Measurements from ENCODE around the gene ZNF280C.
"Not testable (repeated sequence)": the region's sequence is repeated elsewhere in the genome, so short reads cannot be mapped to it uniquely, and the experiment has no call there.

Gene ZNF280C, protein sequence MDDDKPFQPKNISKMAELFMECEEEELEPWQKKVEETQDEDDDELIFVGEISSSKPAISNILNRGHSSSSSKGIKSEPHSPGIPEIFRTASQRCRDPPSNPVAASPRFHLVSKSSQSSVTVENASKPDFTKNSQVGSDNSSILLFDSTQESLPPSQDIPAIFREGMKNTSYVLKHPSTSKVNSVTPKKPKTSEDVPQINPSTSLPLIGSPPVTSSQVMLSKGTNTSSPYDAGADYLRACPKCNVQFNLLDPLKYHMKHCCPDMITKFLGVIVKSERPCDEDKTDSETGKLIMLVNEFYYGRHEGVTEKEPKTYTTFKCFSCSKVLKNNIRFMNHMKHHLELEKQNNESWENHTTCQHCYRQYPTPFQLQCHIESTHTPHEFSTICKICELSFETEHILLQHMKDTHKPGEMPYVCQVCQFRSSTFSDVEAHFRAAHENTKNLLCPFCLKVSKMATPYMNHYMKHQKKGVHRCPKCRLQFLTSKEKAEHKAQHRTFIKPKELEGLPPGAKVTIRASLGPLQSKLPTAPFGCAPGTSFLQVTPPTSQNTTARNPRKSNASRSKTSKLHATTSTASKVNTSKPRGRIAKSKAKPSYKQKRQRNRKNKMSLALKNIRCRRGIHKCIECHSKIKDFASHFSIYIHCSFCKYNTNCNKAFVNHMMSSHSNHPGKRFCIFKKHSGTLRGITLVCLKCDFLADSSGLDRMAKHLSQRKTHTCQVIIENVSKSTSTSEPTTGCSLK

DNA sequence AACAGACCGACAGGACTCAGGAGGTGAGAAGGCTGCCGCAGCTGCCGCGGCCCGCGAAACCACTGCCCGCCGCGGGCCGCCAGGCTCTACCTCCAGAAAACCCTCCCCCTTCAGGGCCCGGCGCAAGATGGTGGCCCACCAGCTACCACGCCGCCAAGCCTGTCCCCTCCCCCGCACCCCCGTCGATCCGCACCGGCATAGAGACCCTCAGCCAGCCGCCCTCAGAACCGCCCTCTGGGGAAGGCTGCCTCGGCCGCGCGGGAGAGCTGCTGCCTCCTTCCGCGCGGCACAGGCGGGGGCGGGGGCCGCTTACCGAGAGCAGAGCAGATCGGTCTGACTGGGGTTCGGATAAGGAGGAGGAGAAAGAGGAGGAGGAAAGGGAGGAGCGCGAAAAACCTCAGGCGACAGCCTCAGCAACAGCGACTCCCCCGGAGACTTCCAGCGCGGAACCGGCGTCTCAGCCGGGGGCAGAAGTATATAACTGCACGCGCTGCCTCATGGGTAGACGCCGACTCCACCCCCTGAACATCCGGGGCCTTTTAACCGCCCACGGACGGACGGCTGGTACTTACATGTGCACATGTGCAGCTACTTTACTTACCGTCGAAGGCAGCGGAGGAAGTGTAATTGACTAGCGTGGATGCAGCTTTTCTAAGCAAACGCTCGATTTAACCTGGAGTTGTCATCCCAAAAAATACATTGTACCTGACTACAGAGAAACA, at the start of gene ZNF280C:
ZNF280C (minus strand) TSS at position 451 of the 722 bp plus-strand sequence. CDS start 8,450 bp downstream, outside the sequence.
- DNase-seq (ENCODE audit: low read depth), result peak; percentile 79

DNA sequence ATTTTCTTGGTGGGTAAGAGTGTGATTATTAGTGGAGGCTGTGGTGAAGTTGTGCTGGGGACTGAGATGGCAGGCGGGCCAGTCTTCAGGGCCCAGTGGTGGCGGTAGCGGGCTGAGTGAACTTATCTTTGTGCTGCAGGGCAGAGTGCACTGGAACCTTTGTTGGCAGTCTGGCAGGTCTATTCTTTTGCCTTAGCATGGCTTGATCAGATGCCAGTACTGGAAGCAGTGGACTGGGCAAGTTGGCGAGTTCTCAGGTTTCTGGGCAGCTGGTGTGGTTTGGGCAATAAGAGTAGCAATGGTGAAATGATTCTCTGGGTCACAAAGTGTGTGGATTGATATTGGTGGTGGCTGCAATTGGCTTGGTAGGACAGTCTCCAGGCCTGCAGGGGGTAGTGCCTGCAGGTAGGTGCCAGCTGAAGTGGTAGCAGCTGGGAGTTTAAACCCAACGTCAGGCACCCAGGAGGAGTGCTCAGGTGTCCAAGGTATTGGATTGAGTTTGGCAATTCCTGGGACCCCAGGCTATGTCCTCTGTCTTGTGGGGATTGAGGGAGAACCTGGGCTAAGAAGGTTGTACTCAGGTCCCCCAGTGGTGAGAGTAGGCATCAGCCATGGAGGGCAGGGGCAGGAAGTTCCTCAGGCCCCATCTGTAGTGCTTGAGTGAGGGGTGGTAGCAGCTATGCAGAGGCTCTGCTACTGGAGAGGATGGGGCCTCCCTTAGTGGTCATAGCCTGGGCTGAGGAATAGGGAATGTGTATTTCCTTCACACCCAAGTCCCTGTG, 36.1 kb upstream of the ZNF280C start:
- no peak for DNase-seq (ENCODE audit: low read depth)

DNA sequence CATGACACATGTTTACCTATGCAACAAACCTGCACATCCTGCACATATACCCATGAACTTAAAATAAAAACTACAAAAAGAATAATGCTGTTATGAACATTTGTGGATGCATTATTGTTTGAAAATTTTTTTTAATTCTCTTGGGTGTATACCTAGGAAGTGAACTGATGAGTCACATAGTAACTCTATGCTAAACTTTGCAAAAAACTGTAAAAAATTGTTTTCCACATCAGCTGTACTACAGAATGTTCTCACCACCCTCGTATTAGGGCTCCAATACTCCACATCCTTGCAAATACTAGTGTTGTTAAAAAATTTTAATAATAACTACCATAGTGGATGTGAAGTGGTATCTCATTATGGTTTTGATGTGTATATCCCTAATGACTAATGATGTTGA, 33.3 kb upstream of the ZNF280C start:
- DNase-seq (ENCODE audit: low read depth), result no peak

DNA sequence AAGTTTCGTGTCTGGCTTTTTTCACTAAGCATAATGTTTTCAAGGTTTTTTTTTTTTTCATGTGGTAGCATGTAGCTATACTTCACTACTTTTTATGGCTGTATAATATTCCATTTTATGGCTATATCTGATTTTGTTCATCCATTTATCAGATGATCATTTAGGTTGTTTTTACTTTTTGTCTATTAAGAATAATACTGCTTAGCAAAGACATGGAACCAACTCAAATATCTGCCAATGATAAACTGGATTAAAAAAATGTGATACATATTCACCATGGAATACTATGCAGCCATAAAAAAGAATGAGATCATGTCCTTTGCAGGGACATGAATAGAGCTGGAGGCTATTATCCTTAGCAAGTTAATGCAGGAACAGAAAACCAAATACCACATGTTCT, 32.7 kb upstream of the ZNF280C start:
- DNase-seq (ENCODE audit: low read depth), result no peak

DNA sequence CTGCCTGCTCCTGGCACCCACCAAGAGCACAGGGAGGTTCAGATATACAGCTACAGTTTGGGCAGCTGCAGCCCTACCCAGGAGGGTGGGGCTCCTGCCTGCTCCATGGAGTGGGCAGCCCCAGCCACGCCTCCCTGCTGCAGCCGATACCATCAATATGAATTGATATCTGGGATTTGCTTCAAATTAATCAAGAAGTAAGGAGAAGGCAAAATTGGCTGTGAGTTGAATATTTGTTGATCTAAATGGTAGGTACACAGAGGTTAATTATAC, 31.2 kb upstream of the ZNF280C start:
- no peak for DNase-seq (ENCODE audit: low read depth)

DNA sequence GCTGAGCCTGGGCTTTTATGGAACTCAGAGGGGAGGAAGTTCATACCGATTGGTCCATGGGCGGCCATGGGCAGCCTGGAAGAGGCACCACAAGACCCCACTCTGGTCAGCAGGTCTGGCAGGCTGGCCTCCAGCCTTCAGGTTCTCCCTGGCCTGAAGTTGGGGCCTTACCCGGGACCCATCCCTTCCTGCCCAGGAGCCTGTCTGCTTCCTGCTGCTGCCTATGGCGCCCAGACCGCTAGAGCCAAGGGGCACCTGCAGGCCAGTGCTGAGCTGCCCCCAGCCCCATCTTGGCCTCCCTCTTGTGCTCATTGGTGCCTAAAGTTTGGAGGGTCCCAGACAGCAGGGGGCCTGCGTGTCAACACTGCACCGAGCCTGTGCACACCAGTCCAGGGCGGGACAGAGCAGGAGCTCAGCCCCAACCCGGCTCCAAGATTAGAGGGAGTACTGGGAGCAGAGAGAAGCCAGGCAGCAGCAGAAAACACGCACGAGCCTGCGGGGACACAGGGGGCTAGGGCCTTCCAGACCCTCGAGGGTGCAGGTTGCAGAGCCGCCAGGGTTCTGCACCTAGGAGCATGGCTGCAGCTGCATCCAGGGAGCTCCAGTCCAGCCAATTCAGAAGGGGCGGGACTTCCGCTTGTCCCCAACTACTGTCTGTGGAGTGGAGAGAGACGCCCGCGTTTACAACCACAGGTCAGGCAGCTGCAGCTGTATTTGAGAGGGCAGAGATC, 30.7 kb upstream of the ZNF280C start:
- DNase-seq (ENCODE audit: low read depth), result no peak

DNA sequence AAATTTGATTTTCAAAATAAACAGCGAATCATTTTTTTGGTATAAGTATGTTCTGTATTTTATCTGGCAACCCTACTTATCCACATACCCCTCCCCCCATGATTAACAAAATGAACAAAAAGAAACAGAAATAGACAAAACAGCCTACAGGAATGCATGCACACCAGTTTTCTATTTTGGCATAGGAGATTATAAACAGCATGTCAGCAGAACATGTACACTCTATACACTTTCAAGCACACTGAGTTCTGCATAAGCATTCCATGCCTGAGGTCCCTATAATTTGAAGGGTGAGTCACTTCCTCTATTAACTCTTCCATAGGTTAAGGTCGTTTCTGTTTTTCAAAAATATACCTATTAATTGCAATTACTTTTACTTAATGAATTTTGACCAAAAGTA, 28.0 kb upstream of the ZNF280C start:
- no peak for DNase-seq (ENCODE audit: low read depth)

DNA sequence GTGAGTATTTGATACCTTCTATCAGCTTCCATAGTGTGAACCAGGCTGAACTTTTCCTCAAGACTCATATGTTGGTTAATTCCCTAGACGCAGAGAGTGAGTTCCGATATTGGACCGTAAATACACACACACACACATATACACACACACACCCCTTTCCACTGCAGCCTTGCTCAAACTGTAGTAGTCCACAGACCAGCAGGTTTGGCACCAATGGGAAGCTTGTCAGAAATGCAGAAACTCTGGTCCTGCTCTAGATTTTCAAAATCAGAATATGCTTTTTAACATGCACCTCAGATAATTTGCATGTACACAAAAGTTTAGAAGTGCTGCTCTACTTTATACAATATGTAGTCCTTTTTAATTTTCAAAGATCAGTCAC, 27.6 kb upstream of the ZNF280C start:
- no peak for DNase-seq (ENCODE audit: low read depth)

DNA sequence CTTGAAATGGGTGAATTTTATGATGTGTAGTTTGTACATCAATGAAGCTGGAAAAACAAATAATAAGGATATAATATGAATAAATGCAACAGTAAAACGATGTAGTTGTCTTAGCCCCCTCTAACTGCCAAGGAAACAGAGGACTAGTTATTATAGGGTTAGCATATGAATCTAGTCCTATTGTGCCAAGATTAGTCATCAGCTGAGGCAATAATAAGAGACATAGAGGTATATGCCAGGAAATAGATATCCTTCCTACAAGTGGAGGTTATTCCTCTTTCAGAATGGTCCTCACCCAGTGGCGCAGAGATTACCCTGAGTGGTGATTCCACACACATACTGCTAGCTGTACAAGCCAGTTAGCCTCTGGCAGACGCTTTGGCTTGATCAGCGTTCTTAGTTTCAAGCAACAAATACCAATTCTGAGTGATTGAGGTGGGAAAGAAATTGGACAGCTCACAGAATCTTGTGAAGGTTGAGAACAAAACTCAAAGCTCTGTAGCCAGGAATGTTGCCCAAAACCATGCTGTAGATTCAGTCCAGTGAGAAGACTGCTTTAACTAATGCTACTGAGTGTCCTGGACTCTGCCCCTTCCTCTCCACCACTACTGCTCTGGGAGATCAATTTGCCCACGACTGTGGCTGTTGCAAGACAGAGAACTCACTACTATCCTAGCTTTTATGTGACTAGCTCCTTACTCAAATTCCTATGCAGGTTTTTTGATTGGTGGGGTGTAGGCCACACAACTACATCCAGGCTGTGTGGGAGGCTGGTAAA, 27.0 kb upstream of the ZNF280C start:
- no peak for DNase-seq (ENCODE audit: low read depth)

DNA sequence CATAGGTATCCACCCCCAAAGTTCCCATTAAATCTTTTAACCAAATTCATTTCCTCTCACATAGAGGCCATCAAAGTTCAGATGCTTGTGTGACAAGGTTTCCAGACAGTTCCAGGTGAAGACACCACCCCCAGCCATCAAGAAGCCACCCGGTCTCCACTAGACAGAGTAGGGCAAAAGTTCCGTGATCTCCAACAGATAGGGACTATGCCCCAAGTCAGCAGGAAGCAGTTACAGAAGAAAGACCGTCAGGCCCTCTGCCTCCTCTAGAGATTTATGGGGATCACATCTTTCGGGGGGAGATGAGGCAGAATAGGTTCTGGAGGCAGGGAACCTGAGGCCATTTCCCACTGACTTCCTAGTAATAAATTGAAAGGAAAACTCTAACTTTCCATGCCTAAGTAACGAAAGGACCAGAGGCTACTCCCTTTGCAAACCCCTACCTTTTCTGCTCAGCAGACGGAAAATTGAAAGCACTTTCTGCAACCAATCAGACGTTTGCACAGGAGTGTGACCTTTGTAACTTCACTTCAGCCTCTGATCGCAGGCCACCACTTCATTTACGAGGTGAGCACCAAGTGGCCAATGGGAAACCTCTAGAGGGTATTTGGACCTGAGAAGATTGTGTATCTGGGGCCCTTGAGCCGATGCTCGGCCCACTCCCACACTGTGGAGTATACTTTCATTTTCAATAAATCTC, 18.5 kb upstream of the ZNF280C start:
- DNase-seq (ENCODE audit: low read depth), result no peak

DNA sequence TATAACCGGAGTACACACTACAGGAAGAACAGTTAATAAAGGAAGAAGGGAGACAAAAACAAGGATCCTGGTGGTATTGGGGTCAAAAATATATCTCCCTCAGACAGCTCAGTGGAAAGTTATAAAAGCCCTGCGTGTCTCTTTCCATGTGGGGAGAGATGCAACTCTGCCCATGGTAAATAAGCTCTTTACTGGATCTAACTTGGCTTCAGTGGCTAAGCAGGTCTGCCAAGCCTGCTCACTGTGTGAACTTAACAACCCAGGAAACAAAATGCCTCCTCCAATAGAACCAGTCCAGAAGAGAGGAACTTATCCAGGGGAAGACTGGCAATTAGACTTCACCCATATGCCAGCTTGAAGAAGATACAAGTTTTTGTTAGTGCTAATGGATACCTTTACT, 17.0 kb upstream of the ZNF280C start:
- no peak for DNase-seq (ENCODE audit: low read depth)

DNA sequence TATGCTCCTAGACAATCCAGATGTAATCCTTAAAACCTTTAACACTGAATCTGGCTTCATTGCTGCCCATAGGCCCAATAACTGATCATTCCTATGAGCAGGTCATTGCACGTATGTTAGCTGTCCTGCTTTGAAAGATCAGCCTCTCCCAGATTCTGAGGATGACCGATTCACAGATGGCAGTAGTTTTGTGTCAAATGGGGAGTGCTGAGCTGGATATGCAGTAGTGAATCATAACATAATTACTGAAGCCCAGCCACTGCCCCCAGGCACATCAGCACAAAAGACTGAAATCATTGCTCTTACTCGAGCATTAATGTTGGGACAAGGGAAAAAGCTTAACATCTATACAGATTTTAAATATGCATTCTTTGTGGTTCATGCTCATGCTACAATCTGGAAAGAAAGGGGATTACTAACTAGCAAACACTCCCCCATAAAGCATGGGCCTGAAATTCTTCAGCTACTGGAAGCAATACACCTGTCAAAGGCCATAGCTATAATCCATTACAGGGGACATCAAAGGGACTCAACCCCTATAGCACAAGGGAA, 16.4 kb upstream of the ZNF280C start:
- DNase-seq (ENCODE audit: low read depth), result no peak

DNA sequence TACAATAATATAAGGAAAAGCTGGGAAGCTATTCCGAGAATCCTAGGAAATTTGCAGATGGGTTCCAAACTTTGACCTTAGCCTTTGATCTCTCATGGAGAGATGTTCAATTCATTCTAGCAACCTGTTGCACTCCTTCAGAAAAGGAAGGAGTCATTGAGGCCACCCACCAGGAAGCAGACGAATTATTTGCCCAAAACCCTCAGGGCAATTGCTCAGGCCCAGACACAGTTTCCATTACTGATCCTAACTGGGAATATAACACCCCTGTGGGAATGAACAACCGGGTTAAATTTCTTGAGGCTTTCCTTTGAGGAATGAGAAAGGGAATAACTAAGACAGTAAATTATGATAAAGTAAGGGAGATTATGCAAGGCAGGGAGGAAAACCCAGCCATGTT, 13.5 kb upstream of the ZNF280C start:
- DNase-seq (ENCODE audit: low read depth), result no peak

DNA sequence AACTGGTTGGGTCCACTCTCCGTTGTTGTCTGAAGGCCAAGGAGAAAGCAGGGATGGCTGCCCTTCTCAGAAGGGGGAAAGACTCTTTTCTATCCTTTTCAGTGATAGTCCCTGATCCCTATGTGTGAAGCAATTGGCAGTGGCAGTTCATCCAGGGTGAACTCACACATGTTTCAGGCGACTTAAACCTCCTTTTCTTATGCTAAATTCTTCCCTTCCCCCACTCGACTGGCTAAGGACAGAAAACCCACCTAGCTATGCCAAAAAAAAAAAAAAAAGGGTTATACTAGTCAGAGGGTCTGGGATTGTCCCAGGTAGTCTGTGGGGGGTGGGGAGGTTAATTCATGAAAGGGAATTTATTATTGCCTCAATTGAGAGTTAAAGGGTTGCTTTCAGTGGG, 12.2 kb upstream of the ZNF280C start:
- DNase-seq (ENCODE audit: low read depth), result no peak

DNA sequence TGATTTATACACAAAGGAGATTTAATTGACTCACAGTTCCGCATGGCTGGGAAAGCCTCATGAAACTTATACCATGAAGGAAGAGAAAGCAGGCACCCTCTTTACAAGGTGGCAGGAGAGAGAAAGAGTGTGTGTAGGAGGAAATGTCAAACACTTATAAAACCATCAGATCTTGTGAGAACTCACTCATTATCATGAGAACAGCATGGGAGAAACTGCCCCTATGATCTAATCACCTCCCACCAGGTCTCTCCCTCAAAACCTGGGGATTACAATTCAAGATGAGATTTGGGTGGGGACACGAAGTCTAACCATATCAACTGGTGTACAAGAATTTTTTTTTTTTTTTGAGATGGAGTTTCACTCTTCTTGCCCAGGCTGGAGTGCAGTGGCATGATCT, 3.6 kb upstream of the ZNF280C start:
- not testable (repeated sequence) for DNase-seq (ENCODE audit: low read depth)

DNA sequence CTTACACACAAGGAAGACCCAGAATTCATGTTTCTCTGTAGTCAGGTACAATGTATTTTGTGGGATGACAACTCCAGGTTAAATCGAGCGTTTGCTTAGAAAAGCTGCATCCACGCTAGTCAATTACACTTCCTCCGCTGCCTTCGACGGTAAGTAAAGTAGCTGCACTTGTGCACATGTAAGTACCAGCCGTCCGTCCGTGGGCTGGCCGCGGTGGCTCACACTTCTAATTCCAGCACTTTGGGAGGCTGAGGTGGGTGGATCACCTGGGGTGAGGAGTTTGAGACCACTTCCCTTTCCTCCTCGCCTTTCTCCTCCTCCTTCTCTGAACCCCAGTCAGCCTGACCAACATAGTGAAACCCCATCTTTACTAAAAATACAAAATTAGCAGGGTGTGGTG, 692 bp upstream of the ZNF280C start:
- not testable (repeated sequence) for DNase-seq (ENCODE audit: low read depth)

DNA sequence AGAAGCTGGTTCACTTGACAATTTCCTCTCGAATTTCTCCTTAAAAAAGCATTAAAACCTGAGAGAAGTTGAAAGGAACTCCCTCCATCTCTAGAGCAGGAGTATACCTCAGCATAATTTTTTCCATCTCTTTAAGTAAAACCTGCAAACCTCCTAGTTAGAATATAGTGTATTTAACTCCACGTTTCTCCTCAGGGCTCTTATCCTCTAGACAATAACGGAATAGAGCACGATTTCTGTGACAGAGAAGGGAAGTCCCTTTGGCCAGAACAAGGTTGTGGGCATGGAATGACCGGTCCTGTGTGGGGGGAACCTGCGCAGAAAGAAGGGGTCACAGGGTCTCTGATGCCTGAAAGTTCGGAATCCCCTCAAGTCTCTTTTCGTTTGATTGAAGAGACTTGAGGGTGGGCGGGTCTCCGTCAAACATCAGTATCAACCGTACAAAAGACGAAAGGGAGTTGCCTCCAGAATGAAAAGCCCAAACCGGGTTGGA, 697 bp downstream of the ZNF280C start:
- DNase-seq (ENCODE audit: low read depth), result no peak

DNA sequence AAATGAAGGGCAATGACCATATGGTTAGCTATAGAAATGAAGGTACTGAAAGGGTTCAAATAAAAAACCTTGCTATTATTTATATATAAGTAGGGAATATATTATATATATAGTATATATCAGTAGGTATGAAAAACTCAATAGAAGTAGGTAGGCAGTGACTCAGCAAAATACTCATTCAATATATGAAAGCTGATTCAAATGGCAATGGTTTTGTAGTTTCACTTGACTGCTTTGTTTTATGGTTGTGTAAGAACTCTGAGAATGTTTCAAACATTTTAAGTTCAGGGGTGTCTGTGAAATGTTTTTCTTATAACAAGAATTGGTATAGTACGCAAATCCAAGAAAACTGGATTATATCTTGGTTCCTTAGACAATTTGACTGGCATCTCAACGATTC, 4.1 kb downstream of the ZNF280C start:
- no peak for DNase-seq (ENCODE audit: low read depth)

DNA sequence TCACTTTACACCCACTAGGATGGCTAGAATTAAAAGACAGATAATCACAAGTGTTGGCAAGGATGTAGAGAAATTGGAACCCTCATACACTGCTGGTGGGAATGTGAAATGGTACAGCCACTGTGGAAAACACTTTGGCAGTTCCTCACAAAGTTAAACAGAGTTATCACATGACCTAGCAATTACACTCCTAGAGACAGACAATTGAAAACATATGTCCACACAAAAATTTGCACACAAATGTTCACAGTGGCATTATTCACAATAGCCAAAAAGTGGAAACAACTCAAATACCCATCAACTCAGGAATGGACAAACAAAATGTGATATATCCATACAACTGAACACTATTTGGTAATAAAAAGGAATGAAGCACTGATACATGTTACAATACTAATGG, 5.7 kb downstream of the ZNF280C start:
- no peak for DNase-seq (ENCODE audit: low read depth)

DNA sequence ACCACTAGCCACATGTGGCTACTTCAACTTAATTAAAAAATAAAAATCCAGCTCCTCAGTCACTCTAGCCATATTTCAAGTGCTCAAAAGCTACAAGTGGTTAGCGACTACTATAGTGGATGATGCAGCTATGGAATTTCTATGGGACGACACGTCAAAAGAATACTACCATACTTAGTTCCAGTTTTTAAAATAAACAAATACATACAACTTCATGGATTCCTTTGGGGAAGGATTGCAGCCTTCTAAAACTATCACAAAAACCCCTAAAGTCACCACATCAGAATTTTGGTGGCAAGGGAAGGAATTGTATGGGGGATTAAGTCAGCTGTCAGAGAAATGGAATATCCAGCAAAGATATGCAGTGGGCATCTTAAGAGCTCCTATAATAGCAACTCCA, 6.5 kb downstream of the ZNF280C start:
- no peak for DNase-seq (ENCODE audit: low read depth)

Data from stimulated activated CD8-positive, alpha-beta memory T cell treated with anti-CD3 and anti-CD28 coated beads, Interleukin-7, amount 100 ng/mL, for 24 hours (primary cell).